Endothelial cell of umbilical vein (primary cell): Measurements from ENCODE around the gene SLC1A7.

Experiments used
- CTCF ChIP-seq, 2 donors: IDR thresholded peaks; 1 replicate in 1 of 2; 2 replicates in 1 of 2; pipeline ENCODE4 v1.5.1; 2011; ENCODE audit warnings: low read length in 2 of 2, mild to moderate bottlenecking in 2 of 2, moderate library complexity in 2 of 2, control low read depth in 1 of 2, inconsistent platforms in 1 of 2, low read depth in 1 of 2; ENCODE audit not compliant: insufficient read depth in 1 of 2; ENCODE audit errors: extremely low read depth in 1 of 2
- EZH2 ChIP-seq: IDR thresholded peaks from 2 replicates; pipeline ENCODE4 v1.6.1; 2012; ENCODE audit warnings: borderline replicate concordance, low read depth, mild to moderate bottlenecking, moderate library complexity, low read length, inconsistent platforms; ENCODE audit not compliant: severe bottlenecking
- FOS ChIP-seq: IDR thresholded peaks from 2 replicates; pipeline ENCODE4 v1.6.1; 2011; ENCODE audit warnings: mild to moderate bottlenecking, low read length, moderate library complexity, borderline replicate concordance; ENCODE audit not compliant: insufficient read depth
- MAX ChIP-seq: IDR thresholded peaks from 2 replicates; pipeline ENCODE4 v1.6.1; 2011; ENCODE audit not compliant: insufficient read depth, insufficient read length
- POLR2A ChIP-seq: IDR thresholded peaks from 2 replicates; pipeline ENCODE4 v1.6.1; 2012; ENCODE audit warnings: low read depth, mild to moderate bottlenecking, control low read depth, low read length

- no peak for TF ChIP-seq EZH2
- no peak for TF ChIP-seq CTCF (IDR thresholded peaks at IDR 0.05; ENCODE audit: extremely low read depth in 1 of 2, insufficient read depth in 1 of 2, low read depth in 1 of 2, low read length in 2 of 2)
- no peak for TF ChIP-seq POLR2A
- TF ChIP-seq MAX, result no peak
- no peak for TF ChIP-seq FOS
Measured at GRCh38 chr1:53142226-53142853, at the start of gene SLC1A7.
